ENCODE measurements around the gene TMEM255B. TPM values are rescaled to one million over a fixed set of nuclear protein-coding genes. Genes with fewer than 3 reads are reported as not detected.

The TMEM255B gene
- total and polyA plus RNA-seq, 9 of the 15 experiments (the other 6 are each of a cell fraction or from before 2014, with no cell fraction given) = 0.01 to 0.75 (median 0.23) TPM

GRCh38 chr13:113742445-113743120 is 16.4 kb upstream of the TMEM255B start (continued):
- TF ChIP-seq ETV6 (IDR thresholded peaks at IDR 0.05; ENCODE audit: borderline replicate concordance in 1 of 2, low read depth in 2 of 2, low read length in 1 of 2) (no peak), ETV6 (CRISPR knock-in tag; IDR thresholded peaks at IDR 0.05; ENCODE audit: borderline replicate concordance) (no peak)

DNA sequence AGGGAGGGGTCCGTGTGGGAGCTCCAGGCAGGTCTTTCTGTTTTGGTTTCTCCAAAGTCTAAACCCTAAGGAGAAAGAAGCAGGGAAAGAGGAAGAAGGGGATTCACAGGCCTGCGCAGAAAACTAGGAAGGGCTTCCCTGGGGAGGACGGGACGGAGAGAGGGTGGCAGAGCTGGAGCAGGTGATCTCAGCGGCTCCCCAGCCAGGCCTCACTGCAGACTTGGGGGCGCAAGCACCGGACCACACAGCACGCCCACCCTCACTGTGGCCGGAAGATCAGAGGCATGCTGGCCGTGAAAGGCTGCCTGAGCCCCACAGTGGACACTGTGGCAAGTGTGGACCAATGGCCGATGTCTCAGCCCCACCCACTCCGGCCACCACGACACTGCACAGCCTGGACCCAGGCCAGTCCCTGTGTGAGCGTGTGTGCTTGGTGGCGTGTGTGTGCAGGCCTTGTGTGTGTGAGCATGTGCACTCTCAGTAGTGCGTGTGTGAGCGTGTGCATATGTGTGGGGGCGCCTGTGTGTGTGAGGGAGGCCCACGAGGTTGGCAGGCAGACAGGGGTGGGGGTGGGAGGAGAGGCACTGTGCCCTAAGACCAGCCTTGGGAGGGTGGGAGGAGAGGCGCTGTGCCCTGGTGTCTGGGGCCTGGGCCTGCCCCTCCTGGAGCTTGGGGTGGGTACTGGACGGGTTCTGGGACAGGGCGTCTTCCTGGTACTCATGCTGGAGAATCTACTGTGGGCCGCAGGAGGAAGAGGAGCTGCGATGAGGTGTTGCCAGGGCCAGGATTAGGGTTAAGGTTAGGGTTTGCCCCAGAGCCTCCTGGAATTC is 15.4 kb upstream of the TMEM255B start:
- no peaks in the 10 kb centered on the region for H3K36me3 ChIP-seq (ENCODE audit: control insufficient read depth, insufficient read depth, low read length)
- ATAC-seq (no peak), DNase-seq (ENCODE audit: extremely low read depth in 1 of 4, low spot score in 3 of 4) (no peak), FAIRE-seq (no peak)
- H3K4me2 ChIP-seq (ENCODE audit: insufficient read depth, low read length) = no peak overlapping the region
- H3K4me1 ChIP-seq (replicated peaks in 1 of 2; ENCODE audit: control insufficient read depth in 2 of 2, insufficient read depth in 2 of 2, low read length in 2 of 2) = peaks cover 4 to 29% of the 10 kb centered on the region in 2 experiments; a peak in 4 of 5 replicates
- no peak overlapping the region for H3K27ac ChIP-seq (ENCODE audit: extremely low read depth, low read depth, low read length)
- ChIA-PET CTCF (ENCODE audit: low intra/inter-chr PET ratio) (no interaction called here), POLR2A (no interaction called here)
- BruUV-seq (replicated peaks) = no TSS peak
- peaks cover 7% of the 10 kb centered on the region; the same call in 1 of the 2 replicates for H4K20me1 ChIP-seq (replicated peaks; ENCODE audit: control insufficient read depth, insufficient read depth, low read length)
- H3K4me3 ChIP-seq = no peak overlapping the region
- WGBS (ENCODE audit: insufficient coverage, low coverage, missing lambda C conversion rate) = 8% methylated on average over 12 of the region's 24 CpGs
- no peaks in the 10 kb centered on the region for H3K9me1 ChIP-seq (ENCODE audit: control insufficient read depth, insufficient read depth, low read length)
- H2AFZ ChIP-seq (ENCODE audit: low read depth, low read length) = no peak overlapping the region
- H3K9me3 ChIP-seq (replicated peaks; ENCODE audit: control insufficient read depth, insufficient read depth, low read depth, low read length) = no peaks in the 10 kb centered on the region
- H3K79me2 ChIP-seq (ENCODE audit: control insufficient read depth, insufficient read depth, low read length) = no peaks in the 10 kb centered on the region
- no peak overlapping the region for H3K9ac ChIP-seq (ENCODE audit: insufficient read depth in 1 of 2, low read depth in 2 of 2, low read length in 2 of 2)
- in situ Hi-C loops (cut with MboI) = loop anchor here (5.0 kb wide), 1 partner anchor 71 kb away; no protein-coding TSS in a partner anchor
- H3K27me3 ChIP-seq (ENCODE audit: control insufficient read depth in 2 of 2, insufficient read depth in 2 of 2, low read length in 2 of 2) = peaks cover 10 to 71% of the 10 kb centered on the region in 2 experiments; a peak in 4 of 5 replicates
- intact Hi-C loops (cut with micrococcal nuclease) = no loop called here
- TF ChIP-seq ZNF449 (CRISPR knock-in tag; IDR thresholded peaks at IDR 0.05) (no peak), BCOR (IDR thresholded peaks at IDR 0.05) (no peak), ZNF316 (IDR thresholded peaks at IDR 0.05) (no peak), XRCC3 (IDR thresholded peaks at IDR 0.05) (no peak), ARNT (IDR thresholded peaks at IDR 0.05) (no peak), SMARCA5 (IDR thresholded peaks at IDR 0.05) (no peak), ZNF124 (CRISPR knock-in tag; IDR thresholded peaks at IDR 0.05) (no peak), KAT2B (IDR thresholded peaks at IDR 0.05; ENCODE audit: low read depth, low read length) (no peak), TGIF2 (CRISPR knock-in tag; IDR thresholded peaks at IDR 0.05) (no peak), BRF1 (IDR thresholded peaks at IDR 0.05; ENCODE audit: borderline replicate concordance, extremely low read depth, insufficient read length) (no peak), CC2D1A (IDR thresholded peaks at IDR 0.05) (no peak), RAD51 (IDR thresholded peaks at IDR 0.05; ENCODE audit: borderline replicate concordance, low read depth) (no peak), PHF8 (IDR thresholded peaks at IDR 0.05; ENCODE audit: borderline replicate concordance, low read length) (no peak), RBM25 (IDR thresholded peaks at IDR 0.05; ENCODE audit: low read depth, low read length, severe bottlenecking) (no peak), BRD4 (IDR thresholded peaks at IDR 0.05) (no peak)
- TF ChIP-seq, protein P1, sequence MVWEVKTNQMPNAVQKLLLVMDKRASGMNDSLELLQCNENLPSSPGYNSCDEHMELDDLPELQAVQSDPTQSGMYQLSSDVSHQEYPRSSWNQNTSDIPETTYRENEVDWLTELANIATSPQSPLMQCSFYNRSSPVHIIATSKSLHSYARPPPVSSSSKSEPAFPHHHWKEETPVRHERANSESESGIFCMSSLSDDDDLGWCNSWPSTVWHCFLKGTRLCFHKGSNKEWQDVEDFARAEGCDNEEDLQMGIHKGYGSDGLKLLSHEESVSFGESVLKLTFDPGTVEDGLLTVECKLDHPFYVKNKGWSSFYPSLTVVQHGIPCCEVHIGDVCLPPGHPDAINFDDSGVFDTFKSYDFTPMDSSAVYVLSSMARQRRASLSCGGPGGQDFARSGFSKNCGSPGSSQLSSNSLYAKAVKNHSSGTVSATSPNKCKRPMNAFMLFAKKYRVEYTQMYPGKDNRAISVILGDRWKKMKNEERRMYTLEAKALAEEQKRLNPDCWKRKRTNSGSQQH (CRISPR knock-in tag; IDR thresholded peaks at IDR 0.05) = no peak
